ENCODE results near the gene CSDE1.
A peak's percentile ranks its signal among the peaks of the same experiment; 100 is the strongest.

The CSDE1 gene

GRCh38 chr1:114700036-114700600 lies 57.7 kb downstream of the CSDE1 start:
- no peak for DNase-seq

GRCh38 chr1:114696810-114697209 lies 61.0 kb downstream of the CSDE1 start:
- no peak for DNase-seq

- no peak for DNase-seq
Observed at GRCh38 chr1:114695430-114696058, 62.2 kb downstream of the CSDE1 start, which contains the start of gene AMPD1. TSS of gene AMPD1 (minus strand) at chr1:114695546. CDS start at chr1:114695471, 75 bp downstream.

- no peak for DNase-seq
Observed at GRCh38 chr1:114694540-114695310, 63.1 kb downstream of the CSDE1 start.

- no peak for DNase-seq
Observed at GRCh38 chr1:114692947-114693346, 64.8 kb downstream of the CSDE1 start.

GRCh38 chr1:114691061-114691460 lies 66.7 kb downstream of the CSDE1 start:
- no peak for DNase-seq

- DNase-seq, result no peak
Observed at GRCh38 chr1:114690148-114690547, 67.6 kb downstream of the CSDE1 start.

- no peak for DNase-seq
Observed at GRCh38 chr1:114688526-114688925, 69.3 kb downstream of the CSDE1 start.

GRCh38 chr1:114685851-114686250 lies 71.9 kb downstream of the CSDE1 start:
- DNase-seq, result no peak

GRCh38 chr1:114677691-114678090 lies 80.1 kb downstream of the CSDE1 start:
- no peak for DNase-seq

GRCh38 chr1:114676115-114676514 lies 81.7 kb downstream of the CSDE1 start:
- no peak for DNase-seq

GRCh38 chr1:114671939-114672275 lies 85.9 kb downstream of the CSDE1 start:
- DNase-seq, result no peak

GRCh38 chr1:114671011-114671938 lies 86.5 kb downstream of the CSDE1 start:
- DNase-seq, result no peak

GRCh38 chr1:114670083-114671010 lies 87.4 kb downstream of the CSDE1 start:
- peak; percentile 71 for DNase-seq

GRCh38 chr1:114669562-114670082 lies 88.2 kb downstream of the CSDE1 start, which contains the start of gene DENND2C:
TSS of gene DENND2C (minus strand) at chr1:114670049. CDS start at chr1:114625984, 44,065 bp downstream.
- DNase-seq, result no peak

- DNase-seq, result no peak
Observed at GRCh38 chr1:114668784-114669561, 88.8 kb downstream of the CSDE1 start.

- DNase-seq, result no peak
Observed at GRCh38 chr1:114668373-114668772, 89.4 kb downstream of the CSDE1 start.

GRCh38 chr1:114666954-114667353 lies 90.8 kb downstream of the CSDE1 start:
- DNase-seq, result no peak
